Kidney tubule cell (primary cell): Measurements from ENCODE around the gene ADGRD1.
"Not testable (repeated sequence)": the region's sequence is repeated elsewhere in the genome, so short reads cannot be mapped to it uniquely, and the experiment has no call there.

Experiments used
- DNase-seq: peaks from one replicate; pipeline ENCODE4 v3.0.0-alpha.2; 2018; ENCODE audit warnings: low spot score

Gene ADGRD1

DNA sequence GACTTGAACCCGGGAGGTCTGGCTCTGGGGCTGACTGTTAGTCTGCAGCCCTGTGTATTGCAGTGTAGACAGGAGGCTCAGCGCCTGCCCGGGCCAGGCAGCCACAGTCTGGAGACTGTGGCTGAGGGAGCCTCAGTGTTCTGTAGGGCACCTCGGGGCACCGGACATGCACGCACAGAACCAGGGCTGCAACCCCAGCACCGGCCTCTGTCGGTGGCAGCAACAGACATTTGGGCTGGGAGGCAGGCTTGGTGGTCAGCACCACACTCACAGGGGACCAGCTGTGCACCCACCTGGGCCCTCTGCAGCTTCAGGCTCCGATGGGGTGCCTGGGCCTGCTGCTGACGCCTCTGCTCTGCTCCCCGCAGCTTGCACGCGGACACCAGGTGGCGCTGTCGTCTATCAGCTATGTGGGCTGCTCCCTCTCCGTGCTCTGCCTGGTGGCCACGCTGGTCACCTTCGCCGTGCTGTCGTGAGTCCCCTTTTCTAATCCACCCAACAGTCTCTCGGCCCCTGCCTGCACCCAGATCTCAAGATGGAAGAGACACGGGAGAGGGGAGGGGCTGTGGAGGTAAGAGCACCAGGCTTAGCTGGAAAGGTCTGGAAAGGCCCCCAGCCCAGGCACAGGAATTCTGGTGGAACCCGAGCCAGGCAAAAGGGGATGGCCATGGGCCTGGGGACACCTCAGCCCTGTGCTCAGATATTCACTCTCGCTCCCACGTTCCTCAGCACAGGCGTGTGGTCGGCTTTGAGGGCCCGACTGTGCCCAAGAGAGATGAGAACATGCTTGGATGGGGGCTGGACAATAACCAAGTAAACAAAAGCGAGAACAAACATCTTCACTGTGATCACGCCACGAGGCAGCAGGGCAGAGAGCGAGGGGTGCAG is 151.0 kb downstream of the ADGRD1 start:
- peak; percentile 72 for DNase-seq

- DNase-seq = no peak
Measured at GRCh38 chr12:131105351-131105735, 151.6 kb downstream of the ADGRD1 start.

DNA sequence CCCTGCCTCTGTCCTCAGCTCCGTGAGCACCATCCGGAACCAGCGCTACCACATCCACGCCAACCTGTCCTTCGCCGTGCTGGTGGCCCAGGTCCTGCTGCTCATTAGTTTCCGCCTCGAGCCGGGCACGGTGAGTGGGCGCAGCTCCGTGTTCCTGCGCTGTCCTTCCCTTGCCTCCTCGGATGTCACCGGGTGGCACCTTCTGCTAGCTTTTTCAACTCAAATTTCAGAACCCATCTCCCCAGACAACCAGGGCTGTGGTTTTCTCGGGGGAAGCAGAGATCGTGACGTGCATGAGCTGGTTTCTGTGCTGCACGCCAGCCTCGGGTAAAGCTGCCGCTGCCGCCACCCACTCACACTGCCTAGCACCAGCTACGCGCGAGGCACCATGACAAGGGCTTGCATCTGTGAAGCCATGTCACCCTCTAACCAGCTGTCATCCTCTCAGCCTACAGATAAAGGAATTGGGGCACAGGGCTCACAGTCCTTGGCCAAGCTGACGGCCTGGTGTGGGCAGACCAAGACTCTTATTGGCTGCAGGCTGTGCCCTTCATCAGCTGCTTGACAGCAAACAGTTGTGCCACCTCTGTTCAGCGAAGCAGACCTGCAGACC is 152.1 kb downstream of the ADGRD1 start:
- DNase-seq = no peak

GRCh38 chr12:131106349-131106941 is 152.7 kb downstream of the ADGRD1 start:
- no peak for DNase-seq

DNA sequence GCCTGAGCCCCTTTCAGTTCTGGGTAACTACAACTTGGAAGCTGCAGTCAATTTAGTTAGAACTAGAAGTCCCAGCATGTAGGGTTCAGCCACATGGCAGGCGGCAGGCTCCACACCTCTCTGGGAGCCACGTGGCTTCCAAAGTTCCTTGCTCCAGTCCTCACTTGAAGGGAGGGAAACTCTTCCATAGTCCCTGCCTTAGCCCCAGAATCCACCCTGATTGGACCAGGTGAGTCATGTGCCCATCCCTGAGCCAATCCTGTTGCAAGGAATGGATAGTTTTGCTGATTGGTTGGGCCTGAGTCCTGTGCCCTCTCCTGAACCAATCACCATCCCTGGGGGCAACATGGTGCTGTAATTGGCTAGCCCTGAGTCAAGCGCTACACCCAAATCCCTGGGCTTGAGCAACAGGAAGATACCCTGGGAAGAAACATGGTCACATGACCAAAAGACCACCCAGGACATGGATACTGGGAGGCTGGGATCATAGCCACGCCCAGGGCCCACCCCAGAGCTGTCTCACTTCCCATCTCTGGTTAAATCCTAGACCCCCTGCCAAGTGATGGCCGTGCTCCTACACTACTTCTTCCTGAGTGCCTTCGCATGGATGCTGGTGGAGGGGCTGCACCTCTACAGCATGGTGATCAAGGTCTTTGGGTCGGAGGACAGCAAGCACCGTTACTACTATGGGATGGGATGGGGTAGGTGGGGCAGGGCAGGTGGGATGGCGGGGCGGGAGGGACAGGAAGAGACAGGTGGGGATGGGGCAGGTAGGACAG is 154.7 kb downstream of the ADGRD1 start:
- DNase-seq = no peak

DNA sequence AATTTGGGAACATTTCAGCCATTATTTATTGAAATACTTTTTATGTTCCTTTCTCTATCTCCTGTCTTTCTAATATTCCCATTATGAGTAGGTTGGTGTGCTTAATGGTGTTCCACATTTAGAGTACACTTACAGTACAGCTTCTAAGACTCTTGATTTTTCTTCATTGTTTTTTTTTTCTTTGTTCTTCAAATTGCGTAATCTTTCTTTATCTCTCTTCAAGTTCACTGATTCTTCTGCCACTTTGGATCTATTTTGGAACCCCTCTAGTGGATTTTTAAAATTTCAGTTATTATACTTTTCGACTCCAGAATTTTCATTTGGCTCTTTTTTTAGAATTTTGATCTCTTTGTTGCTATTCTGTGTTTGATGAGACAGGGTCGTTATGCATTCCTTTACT is 157.7 kb downstream of the ADGRD1 start:
- DNase-seq = no peak

- DNase-seq = peak; percentile 11
Measured at GRCh38 chr12:131112021-131112420, 158.3 kb downstream of the ADGRD1 start.

GRCh38 chr12:131112700-131113290 is 159.1 kb downstream of the ADGRD1 start:
- no peak for DNase-seq

DNA sequence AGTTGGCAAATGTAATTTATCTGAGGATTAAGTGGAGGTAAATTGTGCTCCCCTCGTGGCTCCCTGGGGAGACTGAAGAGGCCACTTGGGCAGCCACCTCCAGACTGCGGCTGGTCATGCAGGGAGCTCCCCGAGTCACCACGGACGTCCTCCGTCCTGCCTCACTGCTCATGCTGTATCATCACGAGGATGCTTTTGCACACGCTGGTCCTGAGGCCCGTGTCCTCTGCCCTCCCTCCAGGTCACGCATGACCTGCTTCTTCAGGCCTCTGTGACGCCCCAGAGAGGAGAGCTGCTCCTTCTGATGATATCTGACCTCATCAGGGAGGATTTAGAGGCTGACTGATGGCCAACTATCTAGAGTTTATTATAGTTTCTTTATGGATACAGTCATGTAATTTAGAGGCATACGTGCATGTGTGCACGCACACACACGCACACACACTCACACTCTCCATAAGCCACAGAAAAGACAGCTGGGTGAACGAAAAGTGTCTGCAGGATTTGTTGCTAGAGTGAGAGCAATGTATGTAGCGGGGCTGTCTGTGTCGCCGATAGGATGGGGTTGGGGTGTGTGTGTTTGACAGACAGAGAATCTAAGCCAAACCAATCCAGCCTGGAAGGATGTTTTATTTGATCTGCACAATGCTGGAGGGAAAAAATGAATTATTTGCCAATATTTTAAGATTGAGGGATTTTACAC is 160.0 kb downstream of the ADGRD1 start:
- DNase-seq = peak; percentile 49

GRCh38 chr12:131114271-131114670 is 160.6 kb downstream of the ADGRD1 start:
- DNase-seq = no peak

DNA sequence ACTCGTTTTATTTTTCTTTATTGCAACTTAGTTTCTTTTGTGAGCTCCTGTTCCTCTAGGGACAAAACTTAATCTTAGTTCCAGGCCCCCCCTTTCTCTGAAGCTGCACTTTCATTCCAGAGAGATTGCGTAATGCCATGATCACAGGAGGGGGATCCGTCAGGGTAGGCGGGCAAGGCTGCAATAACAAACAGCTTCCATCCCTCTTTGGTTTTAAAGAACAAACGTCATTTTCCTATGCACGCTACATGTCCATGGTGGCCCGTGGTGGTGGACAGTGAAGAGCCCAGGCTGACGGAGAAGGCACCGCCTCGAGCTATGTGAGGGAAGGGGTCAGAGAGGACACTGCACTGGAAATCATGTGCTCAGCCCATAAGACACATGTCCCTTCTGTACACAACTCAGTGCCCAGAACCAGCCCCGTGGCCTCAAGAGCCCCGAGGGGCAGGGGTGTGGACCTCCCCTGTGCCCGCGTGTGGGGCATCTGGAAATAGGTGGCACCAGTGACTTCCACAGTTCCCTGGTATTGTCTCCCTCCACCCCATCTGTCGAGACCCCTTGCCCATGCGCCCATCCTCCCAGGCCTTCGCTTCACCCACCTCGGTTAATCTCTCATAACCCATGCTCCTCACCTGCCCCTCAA is 161.4 kb downstream of the ADGRD1 start:
- DNase-seq = no peak

DNA sequence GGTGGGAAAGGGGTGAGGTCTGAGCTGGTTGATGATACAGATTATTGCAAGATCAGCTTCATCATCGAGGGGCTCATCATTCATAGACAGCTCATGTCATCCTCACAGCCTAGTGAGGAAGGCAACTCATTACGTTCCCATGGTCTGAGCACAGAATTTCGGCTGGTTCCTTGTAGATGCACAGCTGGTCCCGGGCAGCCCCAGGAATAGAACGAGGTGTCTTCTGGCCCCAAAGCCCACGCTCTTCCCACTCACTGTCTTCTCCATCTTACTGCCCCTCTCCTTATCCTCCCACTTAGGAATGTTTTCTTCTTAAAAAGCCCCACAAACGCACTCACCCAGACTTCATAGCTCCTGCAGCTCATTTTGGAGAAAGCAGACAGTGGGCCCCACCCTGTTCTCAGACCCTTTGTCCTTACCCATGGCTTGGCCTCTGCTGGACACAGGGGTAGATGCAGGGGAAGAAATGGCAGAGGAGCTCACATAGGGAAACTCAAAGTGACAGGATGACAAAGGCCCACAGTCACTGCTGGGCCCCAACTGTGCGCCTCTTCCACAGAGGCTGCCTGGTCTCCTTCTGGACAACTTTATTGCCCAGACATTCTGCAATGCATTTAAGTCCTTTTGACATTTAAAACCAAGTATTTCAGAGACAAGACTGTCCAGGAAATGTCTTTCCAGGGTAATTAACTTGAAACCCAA is 162.2 kb downstream of the ADGRD1 start:
- DNase-seq = no peak

DNA sequence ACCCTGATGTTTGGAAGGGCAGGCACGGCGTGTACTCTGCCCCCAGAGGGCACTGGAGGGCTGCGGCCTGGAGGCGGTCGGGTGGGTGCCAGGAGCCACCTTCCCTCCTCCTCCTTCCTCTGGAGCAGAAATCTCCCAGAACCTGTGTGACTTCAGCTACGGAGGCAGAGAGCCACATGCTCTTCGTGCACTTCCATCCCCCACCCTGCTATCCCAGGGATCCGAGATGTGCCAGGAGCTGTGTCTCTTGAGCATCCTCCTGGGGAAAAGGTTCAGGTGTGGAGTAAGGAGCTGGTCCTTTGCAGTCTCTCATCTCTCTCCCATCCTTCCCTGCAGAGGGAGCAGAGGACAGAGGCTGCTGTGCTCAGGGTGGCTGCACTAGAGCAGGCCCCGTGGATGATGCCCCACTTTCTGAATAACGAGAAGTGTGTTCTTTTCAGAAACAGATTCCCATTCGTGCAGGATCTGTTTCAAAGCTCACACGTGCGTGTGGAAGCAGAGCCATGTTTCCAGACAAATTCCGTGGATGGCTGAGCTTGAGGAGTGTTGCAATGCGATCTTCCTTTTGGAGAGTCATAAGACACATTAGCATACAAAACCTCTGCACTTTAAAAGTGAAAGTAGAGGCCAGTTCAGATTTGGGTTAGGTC is 162.9 kb downstream of the ADGRD1 start:
- peak; percentile 49 for DNase-seq

GRCh38 chr12:131117438-131118245 is 163.9 kb downstream of the ADGRD1 start:
- no peak for DNase-seq

GRCh38 chr12:131118371-131118770 is 164.7 kb downstream of the ADGRD1 start:
- no peak for DNase-seq

DNA sequence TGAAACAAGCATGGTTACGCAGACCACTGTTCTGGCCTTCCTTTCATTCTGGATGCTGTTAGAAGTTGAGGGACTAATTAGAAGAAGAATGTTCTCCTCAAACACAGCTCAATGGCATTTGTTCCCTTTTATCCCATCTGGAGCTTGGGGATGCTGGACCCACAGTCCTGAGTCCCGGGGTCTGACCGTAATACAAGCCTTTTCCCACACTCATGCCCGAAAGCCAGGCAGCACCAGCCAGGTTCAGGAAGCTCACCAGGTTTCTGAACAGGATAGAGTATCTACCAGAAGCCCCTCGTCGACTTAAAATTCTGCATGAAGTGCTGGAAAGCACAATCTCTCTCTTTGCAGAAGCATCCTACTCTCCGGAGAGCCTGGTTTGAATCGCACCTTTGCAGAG is 165.6 kb downstream of the ADGRD1 start:
- not testable (repeated sequence) for DNase-seq

- DNase-seq = no peak
Measured at GRCh38 chr12:131119936-131120335, 166.2 kb downstream of the ADGRD1 start.

DNA sequence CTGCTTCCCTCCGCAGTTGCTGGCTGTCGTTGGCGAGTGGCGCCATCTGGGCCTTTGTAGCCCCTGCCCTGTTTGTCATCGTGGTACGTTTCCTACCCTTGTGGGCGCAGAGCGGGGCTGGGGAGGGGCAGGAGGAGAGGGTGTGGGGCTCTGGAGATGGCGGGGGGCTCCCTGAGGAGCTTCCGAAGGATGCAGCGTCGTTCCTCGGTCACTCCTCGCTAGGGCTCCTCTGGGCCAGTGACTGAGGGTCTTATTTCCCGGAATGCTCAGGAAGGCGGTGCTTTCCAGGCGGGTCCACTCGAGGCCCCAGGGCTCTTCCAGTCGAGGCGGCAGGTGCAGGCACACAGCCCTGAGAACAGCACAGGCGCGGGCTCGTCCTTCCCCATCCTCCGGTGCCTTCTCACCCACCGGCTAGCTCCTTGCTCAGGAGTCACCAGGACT is 167.1 kb downstream of the ADGRD1 start:
- no peak for DNase-seq
